Osteocyte (in vitro differentiated cells): ENCODE results near the gene FAIM. TPM values are rescaled to one million over a fixed set of nuclear protein-coding genes. Genes with fewer than 3 reads are reported as not detected.
"Not testable (repeated sequence)": the region's sequence is repeated elsewhere in the genome, so short reads cannot be mapped to it uniquely, and the experiment has no call there.

Experiments used
- DNase-seq: peaks from one replicate; pipeline ENCODE4 v3.0.0; 2021; ENCODE audit warnings: mixed read lengths; ENCODE audit not compliant: unreplicated experiment; ENCODE audit errors: extremely low spot score
- H3K27ac Mint-ChIP-seq: one replicate; pipeline ENCODE4 v1.8.0; 2021; ENCODE audit warnings: mild to moderate bottlenecking, mixed read lengths; ENCODE audit not compliant: unreplicated experiment
- H3K27me3 Mint-ChIP-seq: one replicate; pipeline ENCODE4 v1.8.0; 2021; ENCODE audit warnings: mixed read lengths; ENCODE audit not compliant: unreplicated experiment
- H3K36me3 Mint-ChIP-seq: one replicate; pipeline ENCODE4 v1.8.0; 2021; ENCODE audit warnings: mixed read lengths; ENCODE audit not compliant: unreplicated experiment
- H3K4me1 Mint-ChIP-seq: one replicate; pipeline ENCODE4 v1.8.0; 2021; ENCODE audit warnings: mixed read lengths; ENCODE audit not compliant: unreplicated experiment
- H3K4me3 Mint-ChIP-seq: one replicate; pipeline ENCODE4 v1.8.0; 2021; ENCODE audit warnings: mild to moderate bottlenecking, moderate library complexity, mixed read lengths; ENCODE audit not compliant: unreplicated experiment
- H3K9me3 Mint-ChIP-seq: one replicate; pipeline ENCODE4 v1.8.0; 2021; ENCODE audit warnings: mixed read lengths; ENCODE audit not compliant: unreplicated experiment
- CTCF ChIP-seq: fragments of 200-600 bp; sonication (generic); IDR thresholded peaks from 2 replicates; pipeline ENCODE4 v1.5.0; 2021; ENCODE audit warnings: antibody characterized with exemption, mild to moderate bottlenecking, moderate library complexity
- total RNA-seq: library from RNA; stranded (reverse); gene quantifications from 2 replicates; pipeline ENCODE4 v1.2.1, GENCODE V29; 2021

FAIM gene
- total RNA-seq, 1 donor from 2014 or later = 8.5 TPM

GRCh38 chr3:138598534-138598933 is 10.0 kb upstream of the FAIM start:
- peaks cover 2% of the 10 kb centered on the region for H3K4me1 Mint-ChIP-seq
- H3K4me3 Mint-ChIP-seq = no peak overlapping the region
- H3K27ac Mint-ChIP-seq = no peak overlapping the region
- H3K9me3 Mint-ChIP-seq = no peaks in the 10 kb centered on the region
- DNase-seq = no peak
- TF ChIP-seq CTCF = no peak
- peaks cover 3% of the 10 kb centered on the region for H3K27me3 Mint-ChIP-seq
- H3K36me3 Mint-ChIP-seq = no peaks in the 10 kb centered on the region

DNA sequence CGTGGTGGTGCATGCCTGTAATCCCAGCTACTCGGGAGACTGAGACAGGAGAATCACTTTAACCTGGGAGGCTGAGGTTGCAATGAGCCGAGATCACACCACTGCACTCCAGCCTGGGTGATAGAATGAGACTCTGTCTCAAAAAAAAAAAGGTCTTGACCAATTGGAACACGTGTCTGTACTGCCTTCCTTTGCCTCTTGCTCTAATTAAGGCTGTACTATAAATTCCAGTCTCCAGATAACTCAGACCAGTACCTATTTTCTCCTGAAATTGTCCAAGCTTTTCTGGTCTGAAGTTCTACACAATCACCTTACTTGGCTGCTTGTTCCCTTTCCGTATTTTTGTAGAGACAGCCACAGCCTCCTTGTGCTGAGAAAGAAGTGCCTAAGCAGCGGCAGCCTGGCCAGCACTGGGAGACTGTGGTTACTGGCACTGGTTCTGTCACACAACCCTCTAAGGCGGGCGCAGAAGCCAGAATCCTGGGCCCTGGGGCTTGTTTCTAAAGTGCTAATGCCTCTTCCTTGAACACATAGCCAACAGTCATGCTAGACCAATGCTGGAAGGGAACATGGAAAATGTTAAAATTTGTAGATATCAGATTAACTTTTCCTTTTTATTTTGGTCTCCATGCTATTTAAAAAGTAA is 8.3 kb upstream of the FAIM start:
- Mint-ChIP-seq H3K9me3 (no peaks in the 10 kb centered on the region), H3K4me1 (no peaks in the 10 kb centered on the region), H3K27me3 (peaks cover 3% of the 10 kb centered on the region), H3K27ac (no peak overlapping the region), H3K36me3 (no peaks in the 10 kb centered on the region), H3K4me3 (no peak overlapping the region)
- no peak for TF ChIP-seq CTCF
- DNase-seq = no peak

DNA sequence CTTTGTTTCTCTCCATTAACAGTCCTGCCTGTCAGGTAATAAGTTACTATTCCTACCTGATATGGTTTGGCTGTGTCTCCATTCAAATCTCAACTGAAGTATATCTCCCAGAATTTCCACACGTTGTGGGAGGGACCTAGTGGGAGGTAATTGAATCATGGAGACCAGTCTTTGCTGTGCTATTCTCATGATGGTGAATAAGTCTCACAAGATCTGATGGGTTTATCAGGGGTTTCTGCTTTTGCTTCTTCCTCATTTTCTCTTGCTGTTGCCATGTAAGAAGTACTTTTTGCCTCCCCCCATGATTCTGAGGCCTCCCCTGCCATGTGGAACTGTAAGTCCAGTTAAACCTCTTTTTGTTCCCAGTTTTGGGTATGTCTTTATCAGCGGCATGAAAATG is 6.9 kb upstream of the FAIM start:
- H3K4me3 Mint-ChIP-seq, H3K9me3 Mint-ChIP-seq, H3K4me1 Mint-ChIP-seq, H3K36me3 Mint-ChIP-seq, H3K27ac Mint-ChIP-seq, H3K27me3 Mint-ChIP-seq, DNase-seq: not testable (repeated sequence)

- H3K27me3 Mint-ChIP-seq, H3K4me3 Mint-ChIP-seq, H3K9me3 Mint-ChIP-seq, H3K36me3 Mint-ChIP-seq, H3K27ac Mint-ChIP-seq, H3K4me1 Mint-ChIP-seq, DNase-seq: not testable (repeated sequence)
Measured at GRCh38 chr3:138604106-138604595, 4.4 kb upstream of the FAIM start.

DNA sequence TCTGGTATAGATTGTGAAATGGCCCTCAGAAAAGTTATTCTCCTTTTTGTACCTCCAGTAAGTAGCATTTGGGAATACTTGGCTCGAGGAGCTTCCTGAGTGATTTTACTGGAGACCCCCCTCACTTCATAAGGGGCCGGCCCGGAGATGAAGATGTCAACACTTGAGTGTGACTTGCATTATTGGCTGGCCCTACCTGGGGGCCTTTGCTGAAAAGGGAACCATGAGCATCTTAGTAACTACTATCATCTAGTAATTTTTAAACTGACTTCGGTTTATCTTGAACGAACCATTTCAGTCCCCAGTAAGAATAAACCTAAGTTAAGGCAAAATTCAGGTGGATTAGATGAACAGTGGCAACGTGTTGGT is 1.3 kb downstream of the FAIM start:
- H3K9me3 Mint-ChIP-seq = no peaks in the 10 kb centered on the region

More for the DNA sequence above, 1.3 kb downstream of the FAIM start:
- Mint-ChIP-seq H3K27me3 (no peaks in the 10 kb centered on the region), H3K36me3 (peaks cover 2% of the 10 kb centered on the region), H3K4me1 (peaks cover 8% of the 10 kb centered on the region), H3K4me3 (peak overlapping the region; percentile 72), H3K27ac (peak overlapping the region; percentile 88)
- DNase-seq = no peak
- no peak for TF ChIP-seq CTCF
